IMR-90 (cell line): Measurements from ENCODE around the gene LRRC41. TPM values are rescaled to one million over a fixed set of nuclear protein-coding genes. Genes with fewer than 3 reads are reported as not detected.

Source experiments
- ATAC-seq: fragments of 200-7000 bp; cut with Tn5 transposase; 2 replicates; pipeline ENCODE4 v1.9.1; 2020; ENCODE audit warnings: low read depth, mild to moderate bottlenecking, moderate library complexity
- BruUV-seq: library from RNA; stranded (reverse); fragments of 400-500 nt; replicated peaks from 2 replicates; lab custom pipeline; 2021; lab: Mats Ljungman, UMichigan
- CTCF ChIA-PET: fragments of 300-600 bp; formaldehyde crosslinking; extraction: SDS; loops from one replicate; lab custom pipeline; 2021; ENCODE audit warnings: antibody characterized with exemption; lab: Yijun Ruan, JAX
- POLR2A ChIA-PET: fragments of 300-600 bp; sonication (Branson Sonifier 250); formaldehyde crosslinking; loops from one replicate; lab custom pipeline; 2022; ENCODE audit warnings: antibody characterized with exemption; ENCODE audit not compliant: unreplicated experiment; lab: Charles Lee
- DNase-seq: peaks from one replicate; pipeline ENCODE4 v3.0.0; 2013
- H2AFZ ChIP-seq: replicated peaks from 2 replicates; pipeline ENCODE3; 2013; ENCODE audit warnings: low read length, mild to moderate bottlenecking; ENCODE audit not compliant: poor library complexity
- H2AK5ac ChIP-seq: 2 replicates; pipeline ENCODE4 v1.6.1; 2013; ENCODE audit warnings: low read depth, low read length, inconsistent platforms
- H2AK9ac ChIP-seq: replicated peaks from 2 replicates; pipeline ENCODE3; 2013; ENCODE audit warnings: mild to moderate bottlenecking, low read depth, low read length, moderate library complexity; ENCODE audit not compliant: poor library complexity
- H2BK120ac ChIP-seq: 2 replicates; pipeline ENCODE4 v1.6.1; 2013; ENCODE audit warnings: low read depth, low read length, inconsistent platforms
- H2BK15ac ChIP-seq: 3 replicates; pipeline ENCODE4 v1.6.1; 2013; ENCODE audit warnings: low read depth, low read length, inconsistent platforms
- H2BK20ac ChIP-seq: 2 replicates; pipeline ENCODE4 v1.6.1; 2013; ENCODE audit warnings: low read depth, mild to moderate bottlenecking, inconsistent platforms, low read length, moderate library complexity
- H2BK5ac ChIP-seq: 2 replicates; pipeline ENCODE4 v1.6.1; 2013; ENCODE audit warnings: mild to moderate bottlenecking, low read depth, low read length, inconsistent platforms; ENCODE audit not compliant: poor library complexity, severe bottlenecking
- H3K14ac ChIP-seq: replicated peaks from 2 replicates; pipeline ENCODE4 v1.6.1; 2013; ENCODE audit warnings: low read depth, low read length, inconsistent platforms
- H3K18ac ChIP-seq: 2 replicates; pipeline ENCODE4 v1.6.1; 2013; ENCODE audit warnings: low read depth, low read length, control low read depth
- H3K23ac ChIP-seq: 2 replicates; pipeline ENCODE4 v1.6.1; 2013; ENCODE audit warnings: low read depth, low read length, inconsistent platforms
- H3K27ac ChIP-seq: 2 replicates; pipeline ENCODE4 v1.5.1; 2013; ENCODE audit warnings: mild to moderate bottlenecking, control low read depth, low read length; ENCODE audit not compliant: insufficient read depth
- H3K27me3 ChIP-seq: 2 replicates; pipeline ENCODE4 v1.6.1; 2013; ENCODE audit warnings: low read length; ENCODE audit not compliant: control insufficient read depth, insufficient read depth
- H3K36me3 ChIP-seq: 2 replicates; pipeline ENCODE4 v1.6.1; 2013; ENCODE audit warnings: low read length, mixed read lengths; ENCODE audit not compliant: control insufficient read depth, insufficient read depth
- H3K4ac ChIP-seq: 2 replicates; pipeline ENCODE4 v1.6.1; 2013; ENCODE audit warnings: low read depth, low read length, inconsistent platforms
- H3K4me1 ChIP-seq: 2 replicates; pipeline ENCODE4 v1.6.1; 2013; ENCODE audit warnings: low read length, mixed read lengths; ENCODE audit not compliant: control insufficient read depth, insufficient read depth
- H3K4me2 ChIP-seq: 2 replicates; pipeline ENCODE4 v1.6.1; 2013; ENCODE audit warnings: low read depth, mild to moderate bottlenecking, control low read depth, low read length, moderate library complexity
- H3K4me3 ChIP-seq: 2 replicates; pipeline ENCODE4 v1.5.1; 2013; ENCODE audit warnings: low read depth, mild to moderate bottlenecking, control low read depth, low read length, moderate library complexity; ENCODE audit not compliant: insufficient read depth
- H3K56ac ChIP-seq: 2 replicates; pipeline ENCODE4 v1.6.1; 2013; ENCODE audit warnings: low read length, inconsistent platforms; ENCODE audit not compliant: insufficient read depth; ENCODE audit errors: extremely low read depth
- H3K79me1 ChIP-seq, 2 experiments: 2 replicates each; pipeline ENCODE4 v1.6.1; 2013; ENCODE audit warnings: low read length in 2 of 2, inconsistent platforms in 1 of 2, low read depth in 1 of 2
- H3K9ac ChIP-seq: 2 replicates; pipeline ENCODE4 v1.6.1; 2013; ENCODE audit warnings: low read depth, low read length, control low read depth
- H3K9me1 ChIP-seq: 2 replicates; pipeline ENCODE4 v1.6.1; 2013; ENCODE audit warnings: low read length, inconsistent platforms; ENCODE audit not compliant: insufficient read depth
- H3K9me3 ChIP-seq: 2 replicates; pipeline ENCODE4 v1.6.1; 2013; ENCODE audit warnings: low read length; ENCODE audit not compliant: control insufficient read depth, insufficient read depth
- H4K20me1 ChIP-seq: 2 replicates; pipeline ENCODE4 v1.6.1; 2013; ENCODE audit warnings: low read length, inconsistent platforms; ENCODE audit not compliant: insufficient read depth
- H4K5ac ChIP-seq: 2 replicates; pipeline ENCODE4 v1.6.1; 2013; ENCODE audit warnings: mild to moderate bottlenecking, low read depth, low read length, control low read depth
- H4K8ac ChIP-seq, 2 experiments: 2 replicates each; pipeline ENCODE4 v1.6.1; 2013; ENCODE audit warnings: low read depth in 2 of 2, low read length in 2 of 2, control low read depth in 1 of 2, inconsistent platforms in 1 of 2
- H4K91ac ChIP-seq: 2 replicates; pipeline ENCODE4 v1.6.1; 2013; ENCODE audit warnings: low read depth, low read length, inconsistent platforms; ENCODE audit not compliant: insufficient read depth
- CEBPB ChIP-seq: IDR thresholded peaks from 2 replicates; pipeline ENCODE4 v1.6.1; 2012; ENCODE audit warnings: low read depth, low read length, improper control_type of control experiment
- FOS ChIP-seq: fragments of 150-350 bp; IDR thresholded peaks from 2 replicates; pipeline ENCODE4 v1.6.1; 2016; ENCODE audit warnings: low read depth, low read length
- WGBS, 2 experiments: methylation state at CpG; one replicate each; pipeline versions ENCODE4 v1.1.5 to v1.1.7; 2013; ENCODE audit warnings: missing lambda C conversion rate in 2 of 2; ENCODE audit not compliant: insufficient read length in 1 of 2; ENCODE audit errors: extremely low coverage in 2 of 2; 5-methylcytosine and 5-hydroxymethylcytosine counted together
- dilution Hi-C: fragments of 300-500 bp; cut with HindIII; formaldehyde crosslinking; loops from one replicate; pipeline ENCODE4 v1.14.3; 2018; ENCODE audit warnings: low sequenced_read_pairs; ENCODE audit not compliant: unreplicated experiment
- in situ Hi-C: fragments of 300-500 bp; cut with MboI; formaldehyde crosslinking; loops from 3 replicates; pipeline ENCODE4 v1.14.3; 2019; ENCODE audit warnings: low sequenced_read_pairs, inconsistent platforms, mixed read lengths
- intact Hi-C: fragments of 100-400 bp; cut with micrococcal nuclease; formaldehyde crosslinking; loops from 2 replicates; pipeline ENCODE4 v1.10.0; 2022
- polyA plus RNA-seq, 3 experiments: library from polyadenylated mRNA; depleted of rRNA; stranded (reverse); fragments of >200 nt; gene quantifications; 2 replicates each; pipeline ENCODE4 v1.2.3, GENCODE V29; 2012; ENCODE audit warnings: low replicate concordance in 1 of 3
- total RNA-seq: library from RNA; depleted of rRNA; stranded (reverse); fragments of >200 nt; gene quantifications from 2 replicates; pipeline ENCODE4 v1.2.3, GENCODE V29; 2012

Gene LRRC41
- total and polyA plus RNA-seq, 2 of the 4 experiments (the other 2 are of a cell fraction), result 67.6 to 83.2 TPM

DNA sequence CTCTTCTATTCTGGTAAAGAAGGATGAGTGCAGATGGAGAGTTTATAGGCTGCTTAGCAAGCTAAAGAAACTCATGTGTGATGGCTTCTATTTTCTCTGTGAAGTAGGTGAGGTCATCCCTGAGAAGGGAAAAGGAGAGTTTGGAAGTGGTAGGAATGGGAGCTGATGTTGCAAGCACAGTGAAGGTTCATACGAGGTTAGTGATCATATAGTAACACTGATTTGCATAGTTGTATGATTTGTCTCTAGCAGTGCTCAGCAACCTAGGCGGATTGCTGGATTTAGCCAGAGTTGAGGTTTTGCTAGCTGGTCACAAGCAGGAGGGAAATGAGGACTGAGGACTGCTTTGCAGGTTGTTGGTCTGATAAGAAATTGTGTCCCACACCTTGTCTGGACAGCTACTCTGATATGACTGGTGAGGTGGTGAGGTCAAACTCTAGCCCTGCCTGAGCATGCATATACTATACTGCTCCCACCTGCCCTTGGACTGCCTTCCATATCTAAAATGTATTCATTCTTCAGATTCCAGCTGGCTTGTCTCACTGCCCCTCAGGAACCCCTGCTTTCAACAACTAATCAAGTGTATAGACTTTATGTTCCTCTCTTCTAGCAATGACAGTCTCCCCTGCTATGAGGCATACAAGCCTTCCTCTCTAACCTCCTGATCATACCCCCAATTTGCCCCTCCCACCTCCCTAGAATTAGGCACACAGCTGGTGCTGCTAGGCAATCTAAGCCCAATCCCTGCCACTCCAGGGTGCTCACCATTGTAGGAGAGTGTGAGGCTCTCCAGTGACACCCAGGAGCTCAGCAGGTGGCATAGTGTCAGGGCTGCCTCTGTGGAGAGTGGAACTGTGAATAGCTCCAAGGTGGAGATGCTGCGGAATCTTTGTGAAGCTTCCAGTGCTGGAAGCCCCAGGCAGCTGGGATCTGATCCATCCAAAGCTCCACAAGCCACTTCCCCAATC is 18.5 kb downstream of the LRRC41 start:
- no peak overlapping the region for H2AK9ac ChIP-seq
- H2BK5ac ChIP-seq, result peak overlapping the region; percentile 49
- no peak for TF ChIP-seq FOS
- peak; percentile 90 for TF ChIP-seq CEBPB
- no peak overlapping the region for H2BK20ac ChIP-seq
- no peak overlapping the region for H2AK5ac ChIP-seq
- peaks cover 39 to 70% of the 10 kb centered on the region in 2 experiments for H3K79me1 ChIP-seq
- no peak overlapping the region for H4K8ac ChIP-seq
- WGBS, 2 experiments, result no CpG with 5 or more reads among the region's 3 CpGs
- no peaks in the 10 kb centered on the region for H3K27me3 ChIP-seq
- H3K4me1 ChIP-seq, result peaks cover 13% of the 10 kb centered on the region
- no peak overlapping the region for H3K14ac ChIP-seq
- no peak overlapping the region for H4K91ac ChIP-seq
- DNase-seq, result peak; percentile 82
- intact Hi-C loops (no loop called here), dilution Hi-C loops (no loop called here), in situ Hi-C loops (no loop called here)
- no peak overlapping the region for H3K27ac ChIP-seq
- BruUV-seq, result no TSS peak
- ChIA-PET POLR2A (no interaction called here), CTCF (no interaction called here)
- H4K5ac ChIP-seq, result no peak overlapping the region
- H3K9me3 ChIP-seq, result no peaks in the 10 kb centered on the region
- no peak overlapping the region for H2AFZ ChIP-seq
- H3K23ac ChIP-seq, result peak overlapping the region; percentile 60; the same call in 1 of the 2 replicates
- no peak overlapping the region for H3K9ac ChIP-seq
- peaks cover 27% of the 10 kb centered on the region for H4K20me1 ChIP-seq
- no peak overlapping the region for H2BK15ac ChIP-seq
- peaks cover 40% of the 10 kb centered on the region for H3K36me3 ChIP-seq
- H3K56ac ChIP-seq, result no peak overlapping the region
- no peak overlapping the region for H3K4ac ChIP-seq
- H3K4me2 ChIP-seq, result peak overlapping the region; percentile 3; the same call in 1 of the 2 replicates
- no peak overlapping the region for H3K18ac ChIP-seq
- H2BK120ac ChIP-seq, result no peak overlapping the region
- H3K4me3 ChIP-seq, result no peak overlapping the region
- ATAC-seq, result peak; percentile 55
- H3K9me1 ChIP-seq, result peaks cover 14% of the 10 kb centered on the region
